Naive thymus-derived CD4-positive, alpha-beta T cell (primary cell): ENCODE data around the gene CA12. TPM values are rescaled to one million over a fixed set of nuclear protein-coding genes. Genes with fewer than 3 reads are reported as not detected.
"Not testable (repeated sequence)": the region's sequence is repeated elsewhere in the genome, so short reads cannot be mapped to it uniquely, and the experiment has no call there.

Experiments
- ATAC-seq: fragments of 150-1000 bp; cut with Tn5 transposase; 2 replicates; pipeline ENCODE4 v1.10.0; 2021; ENCODE audit warnings: mild to moderate bottlenecking, moderate library complexity
- CTCF ChIA-PET: fragments of 350-600 bp; sonication (Branson Sonifier 250); formaldehyde crosslinking; loops from one replicate; lab custom pipeline; 2021; ENCODE audit warnings: antibody characterized with exemption; lab: Charles Lee
- POLR2A ChIA-PET: fragments of 350-600 bp; sonication (Branson Sonifier 250); formaldehyde crosslinking; loops from one replicate; lab custom pipeline; 2021; ENCODE audit warnings: antibody characterized with exemption, inconsistent platforms; lab: Charles Lee
- DNase-seq, 9 donors: peaks; one replicate each; pipeline versions ENCODE4 v3.0.0 to v3.0.0-alpha.2; 2020 to 2022; ENCODE audit warnings: mixed read lengths in 1 of 9
- H3K27ac ChIP-seq: one replicate; pipeline ENCODE4 v1.7.0; 2013; ENCODE audit warnings: mild to moderate bottlenecking, low read depth, low read length, moderate library complexity
- H3K27me3 ChIP-seq, 2 donors: one replicate each; pipeline ENCODE4 v1.7.0; 2013; ENCODE audit warnings: low read length in 2 of 2, mild to moderate bottlenecking in 2 of 2, moderate library complexity in 2 of 2; ENCODE audit not compliant: control insufficient read depth in 2 of 2, insufficient read depth in 2 of 2
- H3K36me3 ChIP-seq, 3 experiments: 1 replicate in 2 of 3; 2 replicates in 1 of 3; pipeline ENCODE4 v1.7.0; 2013; ENCODE audit warnings: low read length in 3 of 3, mild to moderate bottlenecking in 3 of 3, moderate library complexity in 1 of 3; ENCODE audit not compliant: insufficient read depth in 3 of 3, control insufficient read depth in 2 of 3
- H3K4me1 ChIP-seq, 2 donors: one replicate each; pipeline ENCODE4 v1.7.0; 2013; ENCODE audit warnings: low read length in 2 of 2, mild to moderate bottlenecking in 2 of 2, moderate library complexity in 1 of 2; ENCODE audit not compliant: control insufficient read depth in 2 of 2, insufficient read depth in 2 of 2
- H3K4me3 ChIP-seq: 2 replicates; pipeline ENCODE4 v1.7.0; 2013; ENCODE audit warnings: mild to moderate bottlenecking, low read length
- H3K9me3 ChIP-seq, 3 experiments: 1 replicate in 2 of 3; 2 replicates in 1 of 3; pipeline ENCODE4 v1.7.0; 2013; ENCODE audit warnings: low read length in 3 of 3; ENCODE audit not compliant: control insufficient read depth in 2 of 3
- H3K27ac Mint-ChIP-seq, 9 donors: one replicate each; pipeline ENCODE4 v1.8.0; 2020 to 2022; ENCODE audit warnings: mixed read lengths in 9 of 9, mild to moderate bottlenecking in 8 of 9, moderate library complexity in 5 of 9, inconsistent platforms in 2 of 9
- H3K27me3 Mint-ChIP-seq, 5 donors: one replicate each; pipeline ENCODE4 v1.8.0; 2021 to 2022; ENCODE audit warnings: mixed read lengths in 5 of 5, mild to moderate bottlenecking in 1 of 5
- H3K36me3 Mint-ChIP-seq, 5 donors: one replicate each; pipeline ENCODE4 v1.8.0; 2020 to 2022; ENCODE audit warnings: mixed read lengths in 5 of 5, mild to moderate bottlenecking in 3 of 5, inconsistent platforms in 1 of 5
- H3K4me1 Mint-ChIP-seq, 7 donors: one replicate each; pipeline ENCODE4 v1.8.0; 2020 to 2022; ENCODE audit warnings: mixed read lengths in 7 of 7, mild to moderate bottlenecking in 3 of 7, inconsistent platforms in 1 of 7
- H3K4me3 Mint-ChIP-seq, 10 donors: one replicate each; pipeline ENCODE4 v1.8.0; 2020 to 2022; ENCODE audit warnings: mild to moderate bottlenecking in 10 of 10, mixed read lengths in 10 of 10, moderate library complexity in 6 of 10, inconsistent platforms in 2 of 10
- H3K9me3 Mint-ChIP-seq, 11 donors: one replicate each; pipeline ENCODE4 v1.8.0; 2020 to 2022; ENCODE audit warnings: mixed read lengths in 11 of 11, mild to moderate bottlenecking in 4 of 11, inconsistent platforms in 1 of 11, moderate library complexity in 1 of 11
- intact Hi-C, 2 donors: fragments of 100-400 bp; cut with micrococcal nuclease; formaldehyde crosslinking; loops; one replicate each; pipeline ENCODE4 v1.15.1; 2023
- polyA plus RNA-seq, 2 donors: library from polyadenylated mRNA; unstranded; fragments of 300-500 nt; fragmentation: Illumina TruSeq; gene quantifications; one replicate each; pipeline ENCODE4 v1.2.3, GENCODE V29; 2021
- total RNA-seq, 6 experiments: library from RNA in 5 of 6; stranded (reverse) in 5 of 6; gene quantifications; 1 replicate in 5 of 6; 2 replicates in 1 of 6; pipeline ENCODE4 v1.2.3 and lab custom pipeline; 2021 to 2026

CA12 gene
- total and polyA plus RNA-seq, 7 experiments from 2014 or later: 0.02 TPM; not detected in 6

- Mint-ChIP-seq H3K27ac (no peak overlapping the region), H3K36me3 (no peaks in the 10 kb centered on the region), H3K9me3 (peaks cover 0 to 1% (median 0%) of the 10 kb centered on the region in 11 donors), H3K4me3 (no peak overlapping the region), H3K27me3 (no peaks in the 10 kb centered on the region), H3K4me1 (peaks cover 0 to 3% (median 0%) of the 10 kb centered on the region in 7 donors)
- Histone ChIP-seq H3K4me1 (no peaks in the 10 kb centered on the region), H3K4me3 (no peak overlapping the region), H3K27me3 (no peaks in the 10 kb centered on the region), H3K27ac (no peak overlapping the region), H3K36me3 (no peaks in the 10 kb centered on the region), H3K9me3 (no peaks in the 10 kb centered on the region)
- ChIA-PET POLR2A (no interaction called here), CTCF (no interaction called here)
- intact Hi-C loops: no loop called here
- ATAC-seq: no peak
- no peak for DNase-seq
Observed at GRCh38 chr15:63420333-63420747, 38.7 kb upstream of the CA12 start.

GRCh38 chr15:63418811-63419210 lies 37.2 kb upstream of the CA12 start:
- Mint-ChIP-seq H3K27ac (no peak overlapping the region), H3K27me3 (no peaks in the 10 kb centered on the region), H3K36me3 (no peaks in the 10 kb centered on the region), H3K4me3 (no peak overlapping the region), H3K4me1 (peaks cover 0 to 12% (median 4%) of the 10 kb centered on the region in 7 donors), H3K9me3 (no peaks in the 10 kb centered on the region)
- H3K4me3 ChIP-seq: no peak overlapping the region
- H3K27ac ChIP-seq: no peak overlapping the region
- no peaks in the 10 kb centered on the region for H3K36me3 ChIP-seq
- ATAC-seq (no peak), DNase-seq (no peak)
- POLR2A ChIA-PET: no interaction called here
- peaks cover 0 to 7% of the 10 kb centered on the region in 2 donors for H3K4me1 ChIP-seq
- no peaks in the 10 kb centered on the region for H3K27me3 ChIP-seq
- H3K9me3 ChIP-seq: no peaks in the 10 kb centered on the region
- intact Hi-C loops: no loop called here
- CTCF ChIA-PET: no interaction called here

- H3K27me3 Mint-ChIP-seq: no peaks in the 10 kb centered on the region
- no peak overlapping the region for H3K4me3 ChIP-seq
- no peaks in the 10 kb centered on the region for H3K27me3 ChIP-seq
- ChIA-PET CTCF (no interaction called here), POLR2A (no interaction called here)
- DNase-seq (no peak), ATAC-seq (no peak)
- H3K9me3 Mint-ChIP-seq: no peaks in the 10 kb centered on the region
- H3K4me3 Mint-ChIP-seq: no peak overlapping the region
- H3K4me1 ChIP-seq: peaks cover 0 to 7% of the 10 kb centered on the region in 2 donors
- H3K27ac Mint-ChIP-seq: no peak overlapping the region
- H3K27ac ChIP-seq: no peak overlapping the region
- H3K9me3 ChIP-seq: no peaks in the 10 kb centered on the region
- H3K36me3 Mint-ChIP-seq: no peaks in the 10 kb centered on the region
- intact Hi-C loops: no loop called here
- peaks cover 0 to 12% (median 4%) of the 10 kb centered on the region in 7 donors for H3K4me1 Mint-ChIP-seq
- H3K36me3 ChIP-seq: no peaks in the 10 kb centered on the region
Observed at GRCh38 chr15:63417721-63418120, 36.1 kb upstream of the CA12 start.

- H3K4me3 ChIP-seq, H3K36me3 ChIP-seq, H3K4me1 ChIP-seq, H3K4me3 Mint-ChIP-seq, H3K9me3 ChIP-seq, H3K27ac ChIP-seq, DNase-seq, H3K27me3 ChIP-seq, ATAC-seq, H3K36me3 Mint-ChIP-seq, H3K9me3 Mint-ChIP-seq, H3K27ac Mint-ChIP-seq, CTCF ChIA-PET, H3K27me3 Mint-ChIP-seq, POLR2A ChIA-PET, intact Hi-C loops: not testable (repeated sequence)
- H3K4me1 Mint-ChIP-seq: peaks cover 0 to 12% (median 4%) of the 10 kb centered on the region in 7 donors
Observed at GRCh38 chr15:63417274-63417673, 35.6 kb upstream of the CA12 start.

- H3K36me3 Mint-ChIP-seq: no peaks in the 10 kb centered on the region
- H3K4me1 Mint-ChIP-seq: peaks cover 0 to 12% (median 4%) of the 10 kb centered on the region in 7 donors
- Histone ChIP-seq H3K27ac (no peak overlapping the region), H3K4me3 (no peak overlapping the region), H3K4me1 (peaks cover 0 to 7% of the 10 kb centered on the region in 2 donors), H3K27me3 (no peaks in the 10 kb centered on the region), H3K36me3 (no peaks in the 10 kb centered on the region), H3K9me3 (no peaks in the 10 kb centered on the region)
- peak in 7 of 9 donors; percentile 7 to 44 (median 26) for DNase-seq
- H3K9me3 Mint-ChIP-seq: no peaks in the 10 kb centered on the region
- POLR2A ChIA-PET: interaction anchor here (0.9 kb wide), 1 partner anchor 22 kb away, joined by 3 read pairs; no protein-coding TSS in a partner anchor
- CTCF ChIA-PET: interaction anchor here (1.8 kb wide), 1 partner anchor 12 kb away, joined by 5 read pairs; no protein-coding TSS in a partner anchor
- H3K4me3 Mint-ChIP-seq: no peak overlapping the region
- peaks cover 0 to 2% (median 0%) of the 10 kb centered on the region in 5 donors for H3K27me3 Mint-ChIP-seq
- H3K27ac Mint-ChIP-seq: peak overlapping the region in 4 of 9 donors; percentile 39 to 76 (median 58)
- intact Hi-C loops: no loop called here
- ATAC-seq: peak; percentile 73
Observed at GRCh38 chr15:63414474-63415120, 33.0 kb upstream of the CA12 start.

- H3K4me3 ChIP-seq: no peak overlapping the region
- Mint-ChIP-seq H3K36me3 (no peaks in the 10 kb centered on the region), H3K27ac (no peak overlapping the region), H3K9me3 (no peaks in the 10 kb centered on the region), H3K4me3 (no peak overlapping the region), H3K4me1 (peaks cover 0 to 12% (median 4%) of the 10 kb centered on the region in 7 donors), H3K27me3 (peaks cover 0 to 7% (median 0%) of the 10 kb centered on the region in 5 donors)
- POLR2A ChIA-PET: interaction anchor here (0.7 kb wide), 1 partner anchor 25 kb away, joined by 3 read pairs; no protein-coding TSS in a partner anchor
- no peaks in the 10 kb centered on the region for H3K27me3 ChIP-seq
- DNase-seq (no peak), ATAC-seq (no peak)
- peaks cover 0 to 7% of the 10 kb centered on the region in 2 donors for H3K4me1 ChIP-seq
- no peaks in the 10 kb centered on the region for H3K36me3 ChIP-seq
- no peaks in the 10 kb centered on the region for H3K9me3 ChIP-seq
- CTCF ChIA-PET: no interaction called here
- intact Hi-C loops: no loop called here
- no peak overlapping the region for H3K27ac ChIP-seq
Observed at GRCh38 chr15:63412551-63412950, 30.9 kb upstream of the CA12 start.

GRCh38 chr15:63411866-63412265 lies 30.2 kb upstream of the CA12 start:
- no peak overlapping the region for H3K4me3 Mint-ChIP-seq
- Histone ChIP-seq H3K27me3 (no peaks in the 10 kb centered on the region), H3K4me1 (peaks cover 0 to 7% of the 10 kb centered on the region in 2 donors), H3K27ac (no peak overlapping the region), H3K36me3 (no peaks in the 10 kb centered on the region), H3K9me3 (no peaks in the 10 kb centered on the region), H3K4me3 (no peak overlapping the region)
- no peaks in the 10 kb centered on the region for H3K9me3 Mint-ChIP-seq
- ChIA-PET CTCF (no interaction called here), POLR2A (no interaction called here)
- H3K27ac Mint-ChIP-seq: no peak overlapping the region
- intact Hi-C loops: no loop called here
- no peak for DNase-seq
- H3K36me3 Mint-ChIP-seq: no peaks in the 10 kb centered on the region
- ATAC-seq: no peak
- peaks cover 0 to 9% (median 0%) of the 10 kb centered on the region in 5 donors for H3K27me3 Mint-ChIP-seq
- H3K4me1 Mint-ChIP-seq: peaks cover 0 to 12% (median 4%) of the 10 kb centered on the region in 7 donors
